GM12892 (cell line): Measurements from ENCODE around the gene SMG6.

Source experiments
- POLR2A ChIP-seq: IDR thresholded peaks from 2 replicates; pipeline ENCODE4 v1.6.1; 2011; ENCODE audit warnings: low read depth, low read length, control low read depth
- POLR2AphosphoS5 ChIP-seq: IDR thresholded peaks from 2 replicates; pipeline ENCODE4 v1.6.1; 2011; ENCODE audit warnings: low read depth, low read length, control low read depth
- TAF1 ChIP-seq: IDR thresholded peaks from 2 replicates; pipeline ENCODE4 v1.6.1; 2011; ENCODE audit warnings: low read depth, mild to moderate bottlenecking, control low read depth, low read length, borderline replicate concordance

DNA sequence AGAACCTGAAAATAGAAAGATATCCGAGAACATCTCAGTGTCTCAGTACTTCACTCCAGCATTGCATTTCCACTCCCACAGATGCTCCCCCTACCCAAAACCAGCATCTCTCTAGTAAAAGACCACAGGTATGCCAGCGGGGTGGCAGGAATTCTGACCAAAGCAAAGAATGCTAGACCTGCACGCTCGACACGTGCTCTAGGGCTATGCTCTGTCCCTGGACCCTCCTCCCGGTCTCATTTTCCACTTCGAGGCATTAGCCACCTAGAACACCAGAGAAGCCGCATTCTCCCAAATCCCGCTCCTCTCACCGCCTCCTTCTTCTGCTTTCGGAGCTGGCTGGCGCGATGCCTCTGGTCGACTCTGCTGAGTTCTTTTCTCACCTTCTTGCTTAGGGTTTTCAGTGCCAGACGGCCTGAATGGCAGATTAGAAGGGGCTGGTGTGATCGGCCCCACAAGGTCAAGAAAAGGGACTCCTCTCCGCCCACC, 32.2 kb upstream of the SMG6 start:
- TF ChIP-seq POLR2A (no peak), POLR2AphosphoS5 (no peak), TAF1 (no peak)
